ENCODE measurements around the gene NPR2.

The NPR2 gene

DNA sequence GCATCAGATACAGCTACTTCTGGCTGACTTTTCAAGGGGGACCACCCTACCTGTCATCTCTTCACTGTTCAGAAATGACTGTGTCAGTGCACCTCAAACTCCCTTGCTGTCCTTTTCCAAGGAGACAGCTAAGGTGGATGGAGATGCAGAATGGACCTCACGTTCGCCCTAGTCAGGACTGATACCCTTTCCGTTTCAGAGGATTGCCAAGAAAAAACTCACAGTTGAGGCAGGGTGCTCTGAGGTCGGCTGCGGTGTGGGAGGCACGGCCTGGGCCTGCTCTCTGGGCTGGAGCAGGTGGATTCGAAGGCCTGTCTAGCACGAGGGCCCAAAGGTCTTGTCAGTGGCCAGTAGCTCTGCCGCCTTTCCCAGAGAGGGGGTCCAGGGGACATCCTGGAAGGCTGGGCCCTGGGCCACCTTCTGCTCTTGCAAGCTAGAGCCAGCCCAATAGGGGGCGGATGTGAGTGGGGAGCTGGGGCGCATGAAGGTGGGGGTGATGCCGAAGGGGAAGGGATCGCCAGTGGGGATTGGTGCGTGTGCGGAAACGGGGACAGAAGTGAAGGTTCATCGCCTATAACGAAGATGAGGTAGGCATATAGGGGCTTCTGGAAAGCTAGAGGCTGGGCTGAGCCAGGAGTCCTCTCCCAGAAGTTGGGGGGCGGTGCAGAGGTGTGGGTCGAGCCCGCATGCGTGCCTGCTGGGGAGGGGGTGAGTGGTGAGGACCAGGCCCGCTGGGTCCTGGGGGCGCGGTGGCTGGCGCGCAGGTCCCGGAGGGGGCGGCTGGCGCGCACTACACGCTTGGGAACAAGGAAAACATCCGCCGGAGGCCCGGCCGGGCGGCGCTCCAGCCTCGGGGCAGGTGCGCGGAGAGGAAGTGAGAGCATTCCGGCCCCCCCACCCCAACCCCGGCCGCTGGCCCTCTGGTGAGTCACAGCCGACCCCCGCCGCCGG is 34.8 kb upstream of the NPR2 start:
- Mint-ChIP-seq H3K4me3 (peak overlapping the region; percentile 71), H3K36me3 (ENCODE audit: low read depth) (peaks cover 32% of the 10 kb centered on the region), H3K27me3 (peaks cover 9% of the 10 kb centered on the region), H3K4me1 (ENCODE audit: low read depth) (peaks cover 33% of the 10 kb centered on the region), H3K9me3 (no peaks in the 10 kb centered on the region), H3K27ac (peak overlapping the region; percentile 38)
- intact Hi-C loops (cut with micrococcal nuclease) = no loop called here

DNA sequence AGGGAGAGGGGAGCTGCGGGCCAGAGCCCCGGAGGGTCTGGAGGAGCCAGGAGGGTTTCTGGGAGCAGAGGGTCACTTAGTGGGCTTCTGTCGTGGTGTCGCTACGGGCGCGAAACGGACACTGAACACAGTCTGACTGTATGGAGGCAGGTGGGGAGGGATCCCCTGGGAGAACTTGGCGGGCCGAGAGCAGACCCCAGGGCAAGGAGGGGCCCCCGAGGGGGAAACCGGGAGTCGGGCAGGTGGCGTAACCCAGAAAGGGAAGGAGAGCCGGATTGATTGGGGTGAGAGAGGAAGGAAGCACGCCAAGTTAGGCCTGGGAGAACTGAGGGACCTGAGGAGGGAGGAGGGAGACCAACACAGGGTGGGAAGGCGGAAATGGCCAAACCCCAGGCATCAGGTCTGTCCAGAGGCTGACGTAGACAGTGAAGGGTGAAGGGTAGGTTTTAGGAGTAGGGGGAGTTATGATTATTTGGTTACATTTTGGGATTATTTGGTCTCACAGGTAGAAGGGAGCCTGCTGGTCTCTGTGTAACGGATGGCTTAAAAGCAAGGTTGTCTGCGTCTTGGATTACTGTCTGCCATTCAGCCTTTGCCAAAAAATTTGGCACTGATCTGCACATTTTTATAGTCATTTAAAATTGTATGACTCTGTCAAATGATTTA is 34.0 kb upstream of the NPR2 start:
- peaks cover 33% of the 10 kb centered on the region for H3K4me1 Mint-ChIP-seq (ENCODE audit: low read depth)
- no peak overlapping the region for H3K27ac Mint-ChIP-seq
- H3K27me3 Mint-ChIP-seq = peaks cover 10% of the 10 kb centered on the region
- H3K36me3 Mint-ChIP-seq (ENCODE audit: low read depth) = peaks cover 24% of the 10 kb centered on the region
- H3K9me3 Mint-ChIP-seq = no peaks in the 10 kb centered on the region
- H3K4me3 Mint-ChIP-seq = peak overlapping the region; percentile 71
- intact Hi-C loops (cut with micrococcal nuclease) = no loop called here

DNA sequence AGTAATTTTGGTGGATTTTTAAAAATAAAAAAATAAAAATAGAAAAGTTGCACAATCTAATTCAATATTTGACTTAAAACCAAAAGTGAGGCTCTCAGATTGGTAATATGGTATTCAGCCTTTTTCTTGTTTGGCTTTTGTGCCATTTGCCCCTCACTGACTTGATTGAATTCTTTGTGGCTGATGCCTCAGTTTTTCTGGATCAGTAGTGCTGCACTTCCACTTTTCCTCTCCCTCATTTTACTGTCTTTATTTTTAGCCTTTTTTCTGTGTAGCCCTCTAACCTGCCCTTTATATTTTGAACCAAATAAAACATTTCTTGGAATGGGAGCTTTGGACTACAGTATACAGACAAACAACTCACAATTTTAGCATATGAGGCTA is 33.5 kb upstream of the NPR2 start:
- Mint-ChIP-seq H3K4me3 (no peak overlapping the region), H3K36me3 (ENCODE audit: low read depth) (peaks cover 18% of the 10 kb centered on the region), H3K9me3 (no peaks in the 10 kb centered on the region), H3K4me1 (ENCODE audit: low read depth) (peaks cover 33% of the 10 kb centered on the region), H3K27me3 (peaks cover 10% of the 10 kb centered on the region), H3K27ac (no peak overlapping the region)
- intact Hi-C loops (cut with micrococcal nuclease) = no loop called here

GRCh38 chr9:35758475-35759050 is 32.8 kb upstream of the NPR2 start:
- Mint-ChIP-seq H3K36me3 (ENCODE audit: low read depth) (peaks cover 12% of the 10 kb centered on the region), H3K4me3 (no peak overlapping the region), H3K9me3 (no peaks in the 10 kb centered on the region), H3K27ac (no peak overlapping the region), H3K4me1 (ENCODE audit: low read depth) (peaks cover 33% of the 10 kb centered on the region), H3K27me3 (peaks cover 10% of the 10 kb centered on the region)
- intact Hi-C loops (cut with micrococcal nuclease) = no loop called here

- peaks cover 10% of the 10 kb centered on the region for H3K27me3 Mint-ChIP-seq
- H3K27ac Mint-ChIP-seq = no peak overlapping the region
- H3K9me3 Mint-ChIP-seq = no peaks in the 10 kb centered on the region
- H3K36me3 Mint-ChIP-seq (ENCODE audit: low read depth) = no peaks in the 10 kb centered on the region
- H3K4me3 Mint-ChIP-seq = no peak overlapping the region
- peaks cover 33% of the 10 kb centered on the region for H3K4me1 Mint-ChIP-seq (ENCODE audit: low read depth)
- intact Hi-C loops (cut with micrococcal nuclease) = no loop called here
Measured at GRCh38 chr9:35759795-35760194, 31.6 kb upstream of the NPR2 start.

DNA sequence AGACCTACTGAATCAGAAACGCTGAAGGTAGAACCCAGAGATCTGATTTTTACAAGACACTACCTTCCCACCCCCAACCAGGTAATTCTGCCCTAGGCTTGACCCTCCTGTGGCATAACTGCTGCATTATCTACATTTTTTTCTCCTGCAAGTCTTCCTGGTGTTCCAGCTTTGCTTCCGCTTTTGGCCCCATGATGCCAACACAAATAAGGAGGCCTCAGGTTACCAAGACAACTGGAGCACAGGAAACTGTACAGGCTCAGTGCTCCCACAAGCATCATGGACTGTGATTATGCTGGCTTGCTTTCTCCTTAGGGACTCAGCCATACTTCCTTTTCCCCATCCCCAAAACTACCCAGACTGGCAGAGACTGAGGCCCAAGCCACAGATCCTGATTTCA is 30.7 kb upstream of the NPR2 start:
- intact Hi-C loops (cut with micrococcal nuclease) = no loop called here
- Mint-ChIP-seq H3K27me3 (peaks cover 10% of the 10 kb centered on the region), H3K4me1 (ENCODE audit: low read depth) (peaks cover 32% of the 10 kb centered on the region), H3K4me3 (no peak overlapping the region), H3K27ac (no peak overlapping the region), H3K9me3 (no peaks in the 10 kb centered on the region), H3K36me3 (ENCODE audit: low read depth) (no peaks in the 10 kb centered on the region)

GRCh38 chr9:35763181-35763580 is 28.2 kb upstream of the NPR2 start:
- Mint-ChIP-seq H3K36me3 (ENCODE audit: low read depth) (no peaks in the 10 kb centered on the region), H3K9me3 (no peaks in the 10 kb centered on the region), H3K27me3 (peaks cover 4% of the 10 kb centered on the region), H3K4me1 (ENCODE audit: low read depth) (peaks cover 12% of the 10 kb centered on the region), H3K27ac (no peak overlapping the region), H3K4me3 (no peak overlapping the region)
- intact Hi-C loops (cut with micrococcal nuclease) = no loop called here

- intact Hi-C loops (cut with micrococcal nuclease) = no loop called here
- peaks cover 7% of the 10 kb centered on the region for H3K4me1 Mint-ChIP-seq (ENCODE audit: low read depth)
Measured at GRCh38 chr9:35763803-35764202, 27.6 kb upstream of the NPR2 start.

GRCh38 chr9:35766997-35767396 is 24.4 kb upstream of the NPR2 start:
- H3K36me3 Mint-ChIP-seq (ENCODE audit: low read depth) = no peaks in the 10 kb centered on the region
- H3K27me3 Mint-ChIP-seq = no peaks in the 10 kb centered on the region
- H3K9me3 Mint-ChIP-seq = no peaks in the 10 kb centered on the region
- H3K4me3 Mint-ChIP-seq = no peak overlapping the region
- no peaks in the 10 kb centered on the region for H3K4me1 Mint-ChIP-seq (ENCODE audit: low read depth)
- H3K27ac Mint-ChIP-seq = no peak overlapping the region
- intact Hi-C loops (cut with micrococcal nuclease) = no loop called here

More at GRCh38 chr9:35763803-35764202, 27.6 kb upstream of the NPR2 start:
- Mint-ChIP-seq H3K27me3 (peaks cover 2% of the 10 kb centered on the region), H3K27ac (no peak overlapping the region), H3K9me3 (no peaks in the 10 kb centered on the region), H3K4me3 (no peak overlapping the region), H3K36me3 (ENCODE audit: low read depth) (no peaks in the 10 kb centered on the region)

GRCh38 chr9:35767458-35767857 is 23.9 kb upstream of the NPR2 start:
- no peaks in the 10 kb centered on the region for H3K9me3 Mint-ChIP-seq
- no peaks in the 10 kb centered on the region for H3K36me3 Mint-ChIP-seq (ENCODE audit: low read depth)
- no peaks in the 10 kb centered on the region for H3K27me3 Mint-ChIP-seq
- intact Hi-C loops (cut with micrococcal nuclease) = no loop called here
- H3K27ac Mint-ChIP-seq = no peak overlapping the region
- no peaks in the 10 kb centered on the region for H3K4me1 Mint-ChIP-seq (ENCODE audit: low read depth)
- no peak overlapping the region for H3K4me3 Mint-ChIP-seq

DNA sequence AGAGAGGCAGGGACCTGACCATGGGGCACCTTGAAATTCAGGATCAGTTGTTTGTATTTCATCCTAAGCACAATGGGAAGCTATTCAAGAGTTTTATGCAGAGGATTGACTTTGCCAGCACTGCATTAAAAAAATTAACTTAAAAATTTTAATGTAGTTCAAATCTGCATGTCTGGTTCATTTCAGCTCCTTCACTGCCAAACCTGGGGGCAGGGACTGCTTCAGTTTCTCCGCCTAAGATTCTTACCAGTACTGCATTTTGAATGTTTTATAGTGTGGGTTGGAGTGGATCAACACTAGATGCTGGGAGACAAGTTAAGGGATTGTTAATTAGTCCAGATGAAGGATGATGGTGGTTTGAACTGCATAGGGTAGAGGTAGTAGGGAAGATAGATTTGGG is 21.6 kb upstream of the NPR2 start:
- Mint-ChIP-seq H3K4me1 (ENCODE audit: low read depth) (peaks cover under 1% of the 10 kb centered on the region), H3K4me3 (no peak overlapping the region), H3K27ac (no peak overlapping the region), H3K36me3 (ENCODE audit: low read depth) (no peaks in the 10 kb centered on the region), H3K9me3 (no peaks in the 10 kb centered on the region), H3K27me3 (no peaks in the 10 kb centered on the region)
- intact Hi-C loops (cut with micrococcal nuclease) = no loop called here

DNA sequence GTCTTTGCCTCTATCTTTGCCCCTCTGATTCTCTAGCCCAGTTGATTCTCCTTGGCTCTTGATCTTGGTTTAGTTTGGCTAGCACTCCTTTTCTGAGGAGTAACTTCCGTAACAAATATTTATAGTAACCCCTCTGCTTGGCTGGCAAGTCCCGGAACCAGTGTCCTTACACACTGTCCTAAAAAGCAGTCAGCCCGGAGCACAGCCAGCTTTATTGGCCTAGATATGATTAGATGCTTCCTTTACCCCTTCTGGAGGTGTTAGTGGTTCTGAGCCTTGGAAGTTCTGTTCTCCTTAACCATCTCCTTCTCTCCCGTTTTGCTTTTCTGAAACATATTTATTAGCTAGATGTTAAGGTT is 20.3 kb upstream of the NPR2 start:
- H3K4me1 Mint-ChIP-seq (ENCODE audit: low read depth) = peaks cover 13% of the 10 kb centered on the region
- H3K27me3 Mint-ChIP-seq = no peaks in the 10 kb centered on the region
- H3K9me3 Mint-ChIP-seq = no peaks in the 10 kb centered on the region
- no peak overlapping the region for H3K27ac Mint-ChIP-seq
- intact Hi-C loops (cut with micrococcal nuclease) = no loop called here
- H3K4me3 Mint-ChIP-seq = no peak overlapping the region
- no peaks in the 10 kb centered on the region for H3K36me3 Mint-ChIP-seq (ENCODE audit: low read depth)

DNA sequence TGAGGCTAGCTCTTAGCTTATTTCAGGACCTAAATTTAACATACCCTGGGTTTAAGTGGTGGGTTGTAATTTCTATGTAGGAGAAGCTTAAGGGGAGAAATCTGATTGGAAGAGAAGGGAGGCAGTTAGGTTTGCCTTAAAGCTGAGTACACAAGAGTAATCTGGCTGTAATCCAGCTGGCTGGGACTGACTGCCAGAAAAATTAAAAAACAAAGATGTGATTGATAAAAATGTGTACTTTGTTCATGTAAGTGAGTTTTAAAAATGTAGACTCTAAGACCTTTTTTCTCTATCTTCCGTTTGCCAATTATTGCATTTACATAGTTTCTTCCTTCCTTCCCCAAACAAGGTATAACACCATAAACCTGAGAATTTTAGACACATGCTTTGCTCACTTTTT is 19.9 kb upstream of the NPR2 start:
- no peaks in the 10 kb centered on the region for H3K27me3 Mint-ChIP-seq
- peaks cover 17% of the 10 kb centered on the region for H3K4me1 Mint-ChIP-seq (ENCODE audit: low read depth)
- H3K9me3 Mint-ChIP-seq = no peaks in the 10 kb centered on the region
- no peaks in the 10 kb centered on the region for H3K36me3 Mint-ChIP-seq (ENCODE audit: low read depth)
- H3K4me3 Mint-ChIP-seq = no peak overlapping the region
- intact Hi-C loops (cut with micrococcal nuclease) = no loop called here
- no peak overlapping the region for H3K27ac Mint-ChIP-seq

DNA sequence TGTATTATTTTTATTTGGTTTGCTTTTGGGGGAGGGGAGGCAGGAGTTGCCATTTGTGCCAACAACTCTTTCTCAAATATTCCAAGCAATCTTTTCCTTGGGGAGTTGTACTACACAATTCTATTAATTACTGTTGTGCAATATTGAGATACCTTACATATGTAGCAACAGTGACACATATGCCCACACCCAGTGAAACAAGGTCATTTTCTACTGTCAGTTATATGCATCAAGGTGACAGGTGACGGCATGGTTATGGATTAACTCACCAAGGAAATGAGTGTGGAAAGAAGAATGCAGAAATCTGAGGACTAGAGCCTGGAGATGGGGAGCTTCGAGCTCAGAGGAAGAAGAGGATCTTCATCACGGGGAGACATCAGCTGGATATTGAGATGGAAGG is 19.4 kb upstream of the NPR2 start:
- Mint-ChIP-seq H3K27ac (no peak overlapping the region), H3K9me3 (no peaks in the 10 kb centered on the region), H3K4me3 (no peak overlapping the region), H3K27me3 (no peaks in the 10 kb centered on the region), H3K4me1 (ENCODE audit: low read depth) (peaks cover 17% of the 10 kb centered on the region), H3K36me3 (ENCODE audit: low read depth) (no peaks in the 10 kb centered on the region)
- intact Hi-C loops (cut with micrococcal nuclease) = no loop called here

Measured in dendritic cell treated with granulocyte-macrophage colony-stimulating factor and Interleukin-4, amounts not matched to agents 40 ng/mL and 50 ng/mL, for 4 days (primary cell).